ENCODE data around the gene TMEM179B. TPM values are rescaled to one million over a fixed set of nuclear protein-coding genes. Genes with fewer than 3 reads are reported as not detected.

The TMEM179B gene
- total and polyA plus RNA-seq, 2 of the 13 experiments (the other 11 are each of a cell fraction or from before 2014, with no cell fraction given) = 24.8 to 25.7 TPM

DNA sequence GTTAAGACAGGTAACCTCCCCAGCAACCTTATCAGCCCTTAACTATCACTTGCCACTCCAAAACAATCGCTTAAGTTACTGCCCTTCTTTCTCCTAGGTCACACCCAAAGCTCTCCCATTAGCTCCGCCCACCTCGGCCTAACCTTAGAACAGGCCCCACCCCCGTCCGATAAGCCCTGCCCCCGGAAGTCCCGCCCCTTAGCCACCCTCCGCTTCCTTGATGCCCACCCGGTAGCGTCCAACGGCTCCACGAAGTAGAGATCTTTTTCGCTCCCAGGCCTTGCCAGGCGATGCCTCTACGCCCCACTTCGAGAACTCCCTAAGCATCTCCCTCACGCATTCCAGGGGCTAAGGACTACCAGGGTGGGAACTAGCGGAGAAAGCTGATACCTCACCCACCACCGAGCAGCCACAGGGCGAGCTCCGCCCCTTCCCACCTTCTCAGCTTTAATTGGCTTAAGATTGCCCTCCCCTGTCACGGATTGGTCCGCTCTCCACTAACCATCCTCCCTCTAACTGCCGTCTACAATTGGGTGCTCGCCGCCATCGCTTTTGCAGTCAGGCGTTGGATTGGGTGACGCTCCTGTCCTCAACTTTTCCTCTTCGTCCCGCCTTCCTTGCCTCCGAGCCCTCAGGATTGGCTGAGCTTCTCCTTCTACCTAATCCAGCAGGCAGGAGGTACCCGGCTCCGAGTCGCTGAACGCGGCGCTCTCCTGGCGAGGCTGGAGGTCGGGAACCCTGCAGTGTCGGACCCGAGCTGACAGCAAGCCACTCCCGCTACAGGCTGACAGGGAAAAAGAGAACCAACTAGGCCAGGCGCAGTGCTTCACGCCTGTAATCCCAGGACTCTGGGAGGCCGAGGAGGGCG, 33.2 kb upstream of the TMEM179B start, which contains the start of gene ZBTB3 (continued):
- TF ChIP-seq ZSCAN5A (CRISPR knock-in tag; IDR thresholded peaks at IDR 0.05; ENCODE audit: borderline replicate concordance) (no peak), AFF4 (CRISPR knock-in tag; IDR thresholded peaks at IDR 0.05) (no peak), ZFP82 (CRISPR knock-in tag; IDR thresholded peaks at IDR 0.05; ENCODE audit: borderline replicate concordance) (no peak), ZNF678 (CRISPR knock-in tag; IDR thresholded peaks at IDR 0.05) (no peak), NCOA5 (CRISPR knock-in tag; IDR thresholded peaks at IDR 0.05) (no peak), MBNL3 (CRISPR knock-in tag; conservative IDR thresholded peaks at IDR 0.05) (no peak), ETS1 (CRISPR knock-in tag; IDR thresholded peaks at IDR 0.05) (no peak), ZFP36 (IDR thresholded peaks at IDR 0.05; ENCODE audit: borderline replicate concordance, low read depth, low read length, partially characterized antibody) (no peak), KDM4B (CRISPR knock-in tag; IDR thresholded peaks at IDR 0.05) (no peak), U2AF2 (IDR thresholded peaks at IDR 0.05; ENCODE audit: low read depth, low read length) (no peak), ZNF788 (CRISPR knock-in tag; IDR thresholded peaks at IDR 0.05; ENCODE audit: borderline replicate concordance) (0 out of 2 replicates have a peak, but pooled peaks have one; percentile 13), NFKB2 (CRISPR knock-in tag; IDR thresholded peaks at IDR 0.05; ENCODE audit: borderline replicate concordance) (peak; percentile 53; the same call in 1 of the 2 replicates), ISL2 (CRISPR knock-in tag; IDR thresholded peaks at IDR 0.05) (no peak), ZMYM4 (CRISPR knock-in tag; IDR thresholded peaks at IDR 0.05) (peak; percentile 64), DPF2 (CRISPR knock-in tag; IDR thresholded peaks at IDR 0.05; ENCODE audit: borderline replicate concordance, low read depth) (no peak), IKZF4 (CRISPR knock-in tag; IDR thresholded peaks at IDR 0.05; ENCODE audit: borderline replicate concordance, low read depth, not compliant biosample characterization) (peak; percentile 61), ZNF839 (CRISPR knock-in tag; IDR thresholded peaks at IDR 0.05; ENCODE audit: borderline replicate concordance) (no peak), ZNF766 (CRISPR knock-in tag; IDR thresholded peaks at IDR 0.05; ENCODE audit: borderline replicate concordance) (no peak), KDM2A (CRISPR knock-in tag; IDR thresholded peaks at IDR 0.05; ENCODE audit: borderline replicate concordance, low read depth) (peak; percentile 34; the same call in 1 of the 2 replicates), TCF12 (IDR thresholded peaks at IDR 0.05) (no peak), TCF12 (CRISPR knock-in tag; IDR thresholded peaks at IDR 0.05) (no peak)
- TF ChIP-seq, protein P1, sequence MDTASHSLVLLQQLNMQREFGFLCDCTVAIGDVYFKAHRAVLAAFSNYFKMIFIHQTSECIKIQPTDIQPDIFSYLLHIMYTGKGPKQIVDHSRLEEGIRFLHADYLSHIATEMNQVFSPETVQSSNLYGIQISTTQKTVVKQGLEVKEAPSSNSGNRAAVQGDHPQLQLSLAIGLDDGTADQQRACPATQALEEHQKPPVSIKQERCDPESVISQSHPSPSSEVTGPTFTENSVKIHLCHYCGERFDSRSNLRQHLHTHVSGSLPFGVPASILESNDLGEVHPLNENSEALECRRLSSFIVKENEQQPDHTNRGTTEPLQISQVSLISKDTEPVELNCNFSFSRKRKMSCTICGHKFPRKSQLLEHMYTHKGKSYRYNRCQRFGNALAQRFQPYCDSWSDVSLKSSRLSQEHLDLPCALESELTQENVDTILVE (CRISPR knock-in tag; IDR thresholded peaks at IDR 0.05) = no peak
